AG10803 (cell line): Measurements from ENCODE around the gene TRIB2.
"Not testable (repeated sequence)": the region's sequence is repeated elsewhere in the genome, so short reads cannot be mapped to it uniquely, and the experiment has no call there.

Experiments used
- DNase-seq: peaks from one replicate; pipeline ENCODE4 v3.0.0; 2010; ENCODE audit warnings: low read depth
- H3K4me3 ChIP-seq: 2 replicates; pipeline ENCODE4 v1.5.1; 2011; ENCODE audit warnings: mild to moderate bottlenecking, low read length, control low read depth
- TF ChIP-seq, protein P1 (sequence below): conservative IDR thresholded peaks from 2 replicates; pipeline ENCODE4 v1.5.1; 2011; ENCODE audit warnings: mild to moderate bottlenecking, low read length, control low read depth, inconsistent platforms

Gene TRIB2

GRCh38 chr2:12676771-12677170, 40.0 kb upstream of the TRIB2 start:
- DNase-seq, result no peak
- TF ChIP-seq, protein P1, sequence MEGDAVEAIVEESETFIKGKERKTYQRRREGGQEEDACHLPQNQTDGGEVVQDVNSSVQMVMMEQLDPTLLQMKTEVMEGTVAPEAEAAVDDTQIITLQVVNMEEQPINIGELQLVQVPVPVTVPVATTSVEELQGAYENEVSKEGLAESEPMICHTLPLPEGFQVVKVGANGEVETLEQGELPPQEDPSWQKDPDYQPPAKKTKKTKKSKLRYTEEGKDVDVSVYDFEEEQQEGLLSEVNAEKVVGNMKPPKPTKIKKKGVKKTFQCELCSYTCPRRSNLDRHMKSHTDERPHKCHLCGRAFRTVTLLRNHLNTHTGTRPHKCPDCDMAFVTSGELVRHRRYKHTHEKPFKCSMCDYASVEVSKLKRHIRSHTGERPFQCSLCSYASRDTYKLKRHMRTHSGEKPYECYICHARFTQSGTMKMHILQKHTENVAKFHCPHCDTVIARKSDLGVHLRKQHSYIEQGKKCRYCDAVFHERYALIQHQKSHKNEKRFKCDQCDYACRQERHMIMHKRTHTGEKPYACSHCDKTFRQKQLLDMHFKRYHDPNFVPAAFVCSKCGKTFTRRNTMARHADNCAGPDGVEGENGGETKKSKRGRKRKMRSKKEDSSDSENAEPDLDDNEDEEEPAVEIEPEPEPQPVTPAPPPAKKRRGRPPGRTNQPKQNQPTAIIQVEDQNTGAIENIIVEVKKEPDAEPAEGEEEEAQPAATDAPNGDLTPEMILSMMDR, result no peak
- H3K4me3 ChIP-seq, result no peak overlapping the region

DNA sequence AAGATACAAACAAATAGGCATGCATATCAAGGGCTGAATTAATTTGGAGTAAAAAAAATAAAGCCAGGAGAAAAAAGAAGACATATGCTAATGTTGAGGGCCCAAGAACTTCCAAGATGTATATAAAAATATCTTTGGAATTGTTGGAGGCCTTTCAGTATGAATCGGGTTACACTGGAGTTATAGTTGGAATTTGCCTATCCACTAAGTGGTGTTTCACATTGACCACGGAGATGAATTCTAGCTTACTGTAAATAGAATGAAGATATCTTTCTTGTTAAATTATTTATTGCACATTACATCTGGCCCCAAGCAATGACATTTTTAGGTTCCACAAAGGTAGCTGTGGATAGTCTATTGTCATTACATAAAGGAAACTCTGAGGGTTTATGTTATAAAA, 38.5 kb upstream of the TRIB2 start:
- no peak overlapping the region for H3K4me3 ChIP-seq
- no peak for DNase-seq
- TF ChIP-seq, protein P1, result no peak

DNA sequence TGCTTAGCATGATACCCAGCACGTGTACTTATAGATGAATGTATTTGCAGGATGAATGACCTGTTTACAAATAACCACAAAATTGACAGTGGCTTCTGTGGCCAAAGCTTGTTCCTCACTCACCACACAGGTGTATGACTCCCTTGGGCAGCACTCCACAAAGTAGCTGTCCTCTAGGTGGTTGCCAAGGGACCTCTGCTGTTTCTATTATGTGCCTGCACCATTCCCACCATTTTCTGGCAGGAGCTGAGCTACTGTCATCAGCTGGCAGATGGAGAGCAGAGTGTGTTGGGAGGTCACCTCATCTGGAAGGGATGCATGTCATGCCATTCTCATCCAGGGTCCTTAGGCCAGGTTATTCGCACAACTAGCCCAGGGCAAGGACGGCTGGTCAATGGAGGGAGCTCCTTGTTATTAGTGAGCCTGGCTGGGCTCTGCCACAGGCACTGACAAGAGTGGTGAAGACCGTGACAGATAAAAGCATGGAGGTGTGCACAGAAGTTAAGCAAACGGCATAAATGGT, 37.1 kb upstream of the TRIB2 start:
- TF ChIP-seq, protein P1, result no peak
- H3K4me3 ChIP-seq, result no peak overlapping the region
- no peak for DNase-seq

DNA sequence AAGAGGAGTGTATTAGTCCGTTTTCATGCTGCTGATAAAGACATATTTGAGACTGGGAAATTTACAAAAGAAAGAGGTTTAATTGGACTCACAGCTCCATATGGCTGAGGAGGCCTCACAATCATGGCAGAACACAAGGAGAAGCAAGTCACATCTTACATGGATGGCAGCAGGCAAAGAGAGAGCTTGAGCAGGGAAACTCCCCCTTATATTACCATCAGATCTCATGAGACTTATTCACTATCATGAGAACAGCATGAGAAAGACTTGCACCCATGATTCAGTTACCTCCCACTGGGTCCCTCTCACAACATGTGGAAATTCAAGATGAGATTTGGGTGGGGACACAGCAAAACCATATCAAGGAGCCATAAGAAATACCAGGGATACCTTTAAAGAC, 36.6 kb upstream of the TRIB2 start:
- not testable (repeated sequence) for H3K4me3 ChIP-seq, DNase-seq

DNA sequence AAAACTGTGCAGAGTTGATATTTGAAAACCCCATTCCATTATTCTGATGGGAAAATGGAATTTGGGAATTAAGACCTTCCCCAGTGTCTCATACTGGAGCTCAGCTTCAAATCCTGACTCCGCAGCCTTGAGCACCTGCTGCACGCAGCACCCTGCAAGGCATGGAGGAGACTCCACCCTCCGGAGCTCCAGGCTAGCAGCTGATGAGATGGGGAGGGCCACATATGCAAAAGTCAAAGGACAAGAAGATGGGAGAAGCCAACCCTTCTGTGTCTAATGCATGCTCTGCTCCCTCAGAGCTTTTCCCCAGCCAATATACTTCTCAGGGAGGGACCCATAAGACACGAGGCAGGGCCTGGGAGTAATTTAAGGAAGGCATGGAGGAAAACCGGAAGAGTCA, 34.7 kb upstream of the TRIB2 start:
- TF ChIP-seq, protein P1, result no peak
- no peak for DNase-seq
- H3K4me3 ChIP-seq, result no peak overlapping the region

DNA sequence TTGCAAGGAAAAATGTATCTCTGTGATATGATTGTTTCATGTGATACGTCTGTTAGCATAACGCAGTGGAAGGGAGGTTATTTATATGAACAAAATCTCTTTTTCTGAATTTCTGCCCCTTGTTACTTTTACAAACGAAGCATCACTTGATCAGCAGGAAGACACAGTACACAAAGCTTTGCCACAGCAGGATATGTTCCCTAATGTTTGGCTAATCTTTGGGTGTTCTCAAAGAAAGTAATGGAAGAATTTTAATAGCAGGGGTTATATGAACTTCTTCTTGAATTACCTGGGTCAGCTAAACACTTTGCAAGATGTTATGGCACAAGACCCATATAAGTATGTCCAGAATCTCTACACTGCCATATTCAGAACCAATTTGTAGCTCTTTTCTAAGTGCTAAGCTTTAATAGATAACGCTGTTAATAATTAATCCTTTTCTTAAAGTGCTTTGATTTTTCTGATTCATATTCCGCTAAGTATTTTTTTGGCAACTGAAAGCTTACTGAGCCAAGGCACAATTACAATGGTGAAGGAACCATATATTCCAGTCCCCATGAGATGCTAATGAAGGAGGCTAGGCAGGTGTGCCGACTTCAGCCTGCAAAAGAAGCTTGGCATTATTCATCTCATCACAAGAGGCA, 33.2 kb upstream of the TRIB2 start:
- DNase-seq, result no peak
- TF ChIP-seq, protein P1, result no peak
- H3K4me3 ChIP-seq, result no peak overlapping the region

- TF ChIP-seq, protein P1, result no peak
- peak; percentile 65 for DNase-seq
- no peak overlapping the region for H3K4me3 ChIP-seq
Observed at GRCh38 chr2:12684471-12684936, 32.2 kb upstream of the TRIB2 start.
